Esophagus muscularis mucosa (tissue), 4 donors: ENCODE measurements around the gene ELMO2.

Experiments used
- CTCF ChIP-seq, 3 experiments: fragments of 200-600 bp in 2 of 3; fragments of 450-650 bp in 1 of 3; sonication (generic) in 2 of 3; IDR thresholded peaks; one replicate each; pipeline ENCODE4 v1.5.1; 2017 to 2019; ENCODE audit warnings: antibody characterized with exemption in 3 of 3, mild to moderate bottlenecking in 2 of 3, moderate library complexity in 1 of 3
- EP300 ChIP-seq: sonication (generic); formaldehyde crosslinking; IDR thresholded peaks from one replicate; pipeline ENCODE4 v1.6.1; 2017; ENCODE audit warnings: antibody characterized with exemption
- POLR2A ChIP-seq: fragments of 450-650 bp; IDR thresholded peaks from one replicate; pipeline ENCODE4 v1.6.1; 2017; ENCODE audit warnings: antibody characterized with exemption, moderate library complexity, mild to moderate bottlenecking, low read depth
- POLR2AphosphoS5 ChIP-seq, 2 donors: sonication (generic); formaldehyde crosslinking; IDR thresholded peaks; one replicate each; pipeline ENCODE4 v1.6.1; 2017; ENCODE audit warnings: antibody characterized with exemption in 2 of 2

- TF ChIP-seq POLR2A, result no peak
- TF ChIP-seq POLR2AphosphoS5 (IDR thresholded peaks at IDR 0.05), result no peak
- TF ChIP-seq EP300, result no peak
- TF ChIP-seq CTCF (IDR thresholded peaks at IDR 0.05), result peak in 1 of 3 experiments; percentile 14
These were observed 31.8 kb upstream of the ELMO2 start for GRCh38 chr20:46438156-46438750.
